ENCODE measurements around the gene ADGRG6. TPM values are rescaled to one million over a fixed set of nuclear protein-coding genes. Genes with fewer than 3 reads are reported as not detected.

Gene ADGRG6
- total and polyA plus RNA-seq, 9 of the 15 experiments (the other 6 are each of a cell fraction or from before 2014, with no cell fraction given): under 0.01 to 0.11 (median 0.05) TPM; not detected in 5

DNA sequence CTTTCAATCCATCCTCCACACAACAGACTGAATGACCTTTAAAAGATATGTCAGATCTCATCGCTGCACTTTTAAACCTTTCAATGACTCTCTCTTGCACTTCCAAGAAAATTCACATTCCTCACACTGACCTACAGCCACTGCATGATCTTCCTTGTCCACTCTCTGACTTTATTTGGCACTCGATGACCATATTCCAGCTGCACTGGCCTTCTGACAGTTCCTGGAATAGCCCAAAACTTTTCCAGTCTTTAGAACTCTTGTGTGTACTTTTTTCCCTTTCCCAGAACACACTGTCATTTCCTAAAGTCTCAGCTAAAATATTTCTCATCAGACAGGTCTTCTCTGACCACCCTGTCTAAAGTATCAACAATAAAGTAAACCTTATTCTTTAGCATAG, 174.6 kb downstream of the ADGRG6 start (continued):
- TF ChIP-seq, protein P1, sequence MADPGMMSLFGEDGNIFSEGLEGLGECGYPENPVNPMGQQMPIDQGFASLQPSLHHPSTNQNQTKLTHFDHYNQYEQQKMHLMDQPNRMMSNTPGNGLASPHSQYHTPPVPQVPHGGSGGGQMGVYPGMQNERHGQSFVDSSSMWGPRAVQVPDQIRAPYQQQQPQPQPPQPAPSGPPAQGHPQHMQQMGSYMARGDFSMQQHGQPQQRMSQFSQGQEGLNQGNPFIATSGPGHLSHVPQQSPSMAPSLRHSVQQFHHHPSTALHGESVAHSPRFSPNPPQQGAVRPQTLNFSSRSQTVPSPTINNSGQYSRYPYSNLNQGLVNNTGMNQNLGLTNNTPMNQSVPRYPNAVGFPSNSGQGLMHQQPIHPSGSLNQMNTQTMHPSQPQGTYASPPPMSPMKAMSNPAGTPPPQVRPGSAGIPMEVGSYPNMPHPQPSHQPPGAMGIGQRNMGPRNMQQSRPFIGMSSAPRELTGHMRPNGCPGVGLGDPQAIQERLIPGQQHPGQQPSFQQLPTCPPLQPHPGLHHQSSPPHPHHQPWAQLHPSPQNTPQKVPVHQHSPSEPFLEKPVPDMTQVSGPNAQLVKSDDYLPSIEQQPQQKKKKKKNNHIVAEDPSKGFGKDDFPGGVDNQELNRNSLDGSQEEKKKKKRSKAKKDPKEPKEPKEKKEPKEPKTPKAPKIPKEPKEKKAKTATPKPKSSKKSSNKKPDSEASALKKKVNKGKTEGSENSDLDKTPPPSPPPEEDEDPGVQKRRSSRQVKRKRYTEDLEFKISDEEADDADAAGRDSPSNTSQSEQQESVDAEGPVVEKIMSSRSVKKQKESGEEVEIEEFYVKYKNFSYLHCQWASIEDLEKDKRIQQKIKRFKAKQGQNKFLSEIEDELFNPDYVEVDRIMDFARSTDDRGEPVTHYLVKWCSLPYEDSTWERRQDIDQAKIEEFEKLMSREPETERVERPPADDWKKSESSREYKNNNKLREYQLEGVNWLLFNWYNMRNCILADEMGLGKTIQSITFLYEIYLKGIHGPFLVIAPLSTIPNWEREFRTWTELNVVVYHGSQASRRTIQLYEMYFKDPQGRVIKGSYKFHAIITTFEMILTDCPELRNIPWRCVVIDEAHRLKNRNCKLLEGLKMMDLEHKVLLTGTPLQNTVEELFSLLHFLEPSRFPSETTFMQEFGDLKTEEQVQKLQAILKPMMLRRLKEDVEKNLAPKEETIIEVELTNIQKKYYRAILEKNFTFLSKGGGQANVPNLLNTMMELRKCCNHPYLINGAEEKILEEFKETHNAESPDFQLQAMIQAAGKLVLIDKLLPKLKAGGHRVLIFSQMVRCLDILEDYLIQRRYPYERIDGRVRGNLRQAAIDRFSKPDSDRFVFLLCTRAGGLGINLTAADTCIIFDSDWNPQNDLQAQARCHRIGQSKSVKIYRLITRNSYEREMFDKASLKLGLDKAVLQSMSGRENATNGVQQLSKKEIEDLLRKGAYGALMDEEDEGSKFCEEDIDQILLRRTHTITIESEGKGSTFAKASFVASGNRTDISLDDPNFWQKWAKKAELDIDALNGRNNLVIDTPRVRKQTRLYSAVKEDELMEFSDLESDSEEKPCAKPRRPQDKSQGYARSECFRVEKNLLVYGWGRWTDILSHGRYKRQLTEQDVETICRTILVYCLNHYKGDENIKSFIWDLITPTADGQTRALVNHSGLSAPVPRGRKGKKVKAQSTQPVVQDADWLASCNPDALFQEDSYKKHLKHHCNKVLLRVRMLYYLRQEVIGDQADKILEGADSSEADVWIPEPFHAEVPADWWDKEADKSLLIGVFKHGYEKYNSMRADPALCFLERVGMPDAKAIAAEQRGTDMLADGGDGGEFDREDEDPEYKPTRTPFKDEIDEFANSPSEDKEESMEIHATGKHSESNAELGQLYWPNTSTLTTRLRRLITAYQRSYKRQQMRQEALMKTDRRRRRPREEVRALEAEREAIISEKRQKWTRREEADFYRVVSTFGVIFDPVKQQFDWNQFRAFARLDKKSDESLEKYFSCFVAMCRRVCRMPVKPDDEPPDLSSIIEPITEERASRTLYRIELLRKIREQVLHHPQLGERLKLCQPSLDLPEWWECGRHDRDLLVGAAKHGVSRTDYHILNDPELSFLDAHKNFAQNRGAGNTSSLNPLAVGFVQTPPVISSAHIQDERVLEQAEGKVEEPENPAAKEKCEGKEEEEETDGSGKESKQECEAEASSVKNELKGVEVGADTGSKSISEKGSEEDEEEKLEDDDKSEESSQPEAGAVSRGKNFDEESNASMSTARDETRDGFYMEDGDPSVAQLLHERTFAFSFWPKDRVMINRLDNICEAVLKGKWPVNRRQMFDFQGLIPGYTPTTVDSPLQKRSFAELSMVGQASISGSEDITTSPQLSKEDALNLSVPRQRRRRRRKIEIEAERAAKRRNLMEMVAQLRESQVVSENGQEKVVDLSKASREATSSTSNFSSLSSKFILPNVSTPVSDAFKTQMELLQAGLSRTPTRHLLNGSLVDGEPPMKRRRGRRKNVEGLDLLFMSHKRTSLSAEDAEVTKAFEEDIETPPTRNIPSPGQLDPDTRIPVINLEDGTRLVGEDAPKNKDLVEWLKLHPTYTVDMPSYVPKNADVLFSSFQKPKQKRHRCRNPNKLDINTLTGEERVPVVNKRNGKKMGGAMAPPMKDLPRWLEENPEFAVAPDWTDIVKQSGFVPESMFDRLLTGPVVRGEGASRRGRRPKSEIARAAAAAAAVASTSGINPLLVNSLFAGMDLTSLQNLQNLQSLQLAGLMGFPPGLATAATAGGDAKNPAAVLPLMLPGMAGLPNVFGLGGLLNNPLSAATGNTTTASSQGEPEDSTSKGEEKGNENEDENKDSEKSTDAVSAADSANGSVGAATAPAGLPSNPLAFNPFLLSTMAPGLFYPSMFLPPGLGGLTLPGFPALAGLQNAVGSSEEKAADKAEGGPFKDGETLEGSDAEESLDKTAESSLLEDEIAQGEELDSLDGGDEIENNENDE (IDR thresholded peaks at IDR 0.05; ENCODE audit: low read depth, low read length): no peak
- no peak for TF ChIP-seq FOS (IDR thresholded peaks at IDR 0.05; ENCODE audit: extremely low read depth, insufficient read length)
- no peak for TF ChIP-seq RBM34 (IDR thresholded peaks at IDR 0.05; ENCODE audit: borderline replicate concordance, insufficient read depth, low read length)
- TF ChIP-seq ATF1 (CRISPR knock-in tag; IDR thresholded peaks at IDR 0.05): no peak
- no peak for TF ChIP-seq ATF1 (tag; IDR thresholded peaks at IDR 0.05)
- TF ChIP-seq GABPA (tag; conservative IDR thresholded peaks at IDR 0.05; ENCODE audit: low read depth): no peak
- TF ChIP-seq, protein P2, sequence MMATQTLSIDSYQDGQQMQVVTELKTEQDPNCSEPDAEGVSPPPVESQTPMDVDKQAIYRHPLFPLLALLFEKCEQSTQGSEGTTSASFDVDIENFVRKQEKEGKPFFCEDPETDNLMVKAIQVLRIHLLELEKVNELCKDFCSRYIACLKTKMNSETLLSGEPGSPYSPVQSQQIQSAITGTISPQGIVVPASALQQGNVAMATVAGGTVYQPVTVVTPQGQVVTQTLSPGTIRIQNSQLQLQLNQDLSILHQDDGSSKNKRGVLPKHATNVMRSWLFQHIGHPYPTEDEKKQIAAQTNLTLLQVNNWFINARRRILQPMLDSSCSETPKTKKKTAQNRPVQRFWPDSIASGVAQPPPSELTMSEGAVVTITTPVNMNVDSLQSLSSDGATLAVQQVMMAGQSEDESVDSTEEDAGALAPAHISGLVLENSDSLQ (IDR thresholded peaks at IDR 0.05): no peak
- TF ChIP-seq LARP7 (IDR thresholded peaks at IDR 0.05): no peak
- no peak for TF ChIP-seq GTF2A2 (tag; IDR thresholded peaks at IDR 0.05)
- no peak for TF ChIP-seq KDM5B (IDR thresholded peaks at IDR 0.05; ENCODE audit: insufficient replicate concordance, low read depth, low read length)
